KOPT-K1 (cell line): ENCODE measurements around the gene STK11IP.

Source experiments
- H3K27ac ChIP-seq: fragments of 200-600 bp; sonication (generic); 2 replicates; pipeline ENCODE4 v1.5.1; 2016; ENCODE audit warnings: antibody characterized with exemption, mild to moderate bottlenecking, low read depth, low read length; ENCODE audit not compliant: poor library complexity, severe bottlenecking
- H3K36me3 ChIP-seq: fragments of 200-600 bp; sonication (generic); 2 replicates; pipeline ENCODE4 v1.5.1; 2017; ENCODE audit warnings: antibody characterized with exemption, mild to moderate bottlenecking, low read length, moderate library complexity; ENCODE audit not compliant: insufficient read depth
- H3K9me3 ChIP-seq: fragments of 200-600 bp; sonication (generic); 2 replicates; pipeline ENCODE4 v1.5.1; 2017; ENCODE audit warnings: antibody characterized with exemption, low read length, mild to moderate bottlenecking; ENCODE audit not compliant: insufficient read depth, poor library complexity, severe bottlenecking

Gene STK11IP

GRCh38 chr2:219597552-219598307 is at the start of gene STK11IP:
Gene STK11IP (plus strand): TSS chr2:219597857. CDS start chr2:219598120, 263 bp downstream.
- peak within 1 kb of the TSS; percentile 82 for H3K27ac ChIP-seq
- no peaks in the 10 kb centered on the region for H3K9me3 ChIP-seq
- H3K36me3 ChIP-seq: peaks cover 16% of the 10 kb centered on the region; the same call in 1 of the 2 replicates

DNA sequence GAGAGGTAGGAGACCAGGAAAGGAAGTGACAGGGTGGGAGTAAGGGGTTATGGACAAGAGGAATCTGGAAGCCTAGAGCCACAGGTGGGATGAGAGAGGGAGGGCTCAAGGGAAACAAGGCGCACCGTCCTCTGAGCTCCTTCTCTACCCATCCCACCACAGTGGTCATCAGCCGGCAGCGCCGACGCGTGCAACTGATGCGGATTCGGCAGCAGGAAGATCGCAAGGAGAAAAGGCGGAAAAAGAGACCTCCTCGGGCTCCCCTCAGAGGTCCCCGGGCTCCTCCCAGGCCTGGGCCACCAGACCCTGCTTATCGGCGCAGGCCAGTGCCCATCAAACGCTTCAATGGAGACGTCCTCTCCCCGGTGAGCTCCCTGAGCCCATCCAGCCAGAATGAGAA is 48.7 kb upstream of the STK11IP start:
- Histone ChIP-seq H3K36me3 (no peaks in the 10 kb centered on the region), H3K9me3 (no peaks in the 10 kb centered on the region), H3K27ac (no peak overlapping the region)

DNA sequence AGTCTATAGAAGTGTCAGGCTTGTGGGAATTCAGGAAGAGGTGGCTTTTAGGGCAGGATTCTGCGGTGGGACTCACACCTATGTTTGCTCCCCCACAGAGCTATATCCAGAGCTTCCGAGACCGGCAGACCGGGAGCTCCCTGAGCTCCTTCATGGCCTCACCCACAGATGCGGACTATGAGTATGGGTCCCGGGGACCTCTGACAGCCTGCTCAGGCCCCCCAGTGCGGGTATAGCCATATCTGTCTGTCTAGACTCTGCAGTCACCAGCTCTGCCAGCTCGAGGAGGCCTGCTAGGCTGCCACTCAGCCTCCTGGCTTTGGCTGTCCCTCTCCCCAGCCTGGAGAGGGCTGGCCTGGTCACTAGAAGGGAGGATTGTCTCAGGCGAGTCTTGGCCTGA is 48.0 kb upstream of the STK11IP start:
- Histone ChIP-seq H3K36me3 (no peaks in the 10 kb centered on the region), H3K27ac (no peak overlapping the region), H3K9me3 (no peaks in the 10 kb centered on the region)

- H3K36me3 ChIP-seq: no peaks in the 10 kb centered on the region
- H3K27ac ChIP-seq: no peak overlapping the region
- no peaks in the 10 kb centered on the region for H3K9me3 ChIP-seq
Observed at GRCh38 chr2:219551441-219552381, 45.9 kb upstream of the STK11IP start.

DNA sequence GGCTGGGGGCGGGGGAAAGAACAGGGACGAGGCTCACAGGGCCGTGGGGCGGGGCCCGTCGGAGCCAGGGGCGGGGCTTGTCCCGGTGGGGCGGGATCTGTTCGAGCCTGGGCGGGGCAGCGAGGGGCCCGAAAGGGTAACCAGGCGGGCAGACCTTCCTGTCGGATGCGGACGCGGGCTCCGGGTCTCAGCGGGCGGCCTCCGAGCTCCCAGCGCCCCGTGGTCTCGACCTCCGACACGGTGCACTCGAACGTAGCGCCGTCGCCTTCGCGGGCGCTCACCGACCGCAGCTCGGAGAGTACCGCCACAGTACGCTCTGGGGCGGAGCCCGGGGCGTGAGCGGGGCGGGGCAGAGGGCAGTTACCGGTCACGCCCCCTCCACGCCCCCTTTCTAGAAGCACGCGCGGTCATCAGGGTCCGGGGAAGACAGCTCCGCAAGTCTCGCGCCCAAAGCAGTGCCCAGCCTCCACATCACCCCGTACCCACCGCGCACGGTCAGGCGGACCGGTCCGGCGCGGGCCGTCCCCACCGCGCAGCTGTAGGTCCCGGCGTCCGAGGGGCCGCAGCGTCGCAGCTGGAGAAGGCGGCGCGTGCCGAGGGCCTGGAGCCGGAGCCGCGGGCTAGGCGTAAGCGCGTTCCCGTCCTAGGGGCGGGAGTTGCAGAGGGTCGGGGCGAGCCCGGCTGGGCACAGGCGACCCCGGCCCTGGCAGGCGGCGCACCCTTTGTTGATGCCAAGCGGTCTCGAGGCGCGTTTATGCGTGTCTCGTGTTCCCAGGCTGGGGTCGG is 45.1 kb upstream of the STK11IP start:
- Histone ChIP-seq H3K27ac (no peak overlapping the region), H3K9me3 (no peaks in the 10 kb centered on the region), H3K36me3 (no peaks in the 10 kb centered on the region)

GRCh38 chr2:219553168-219553417 is 44.6 kb upstream of the STK11IP start:
- H3K9me3 ChIP-seq: no peaks in the 10 kb centered on the region
- H3K27ac ChIP-seq: no peak overlapping the region
- no peaks in the 10 kb centered on the region for H3K36me3 ChIP-seq

DNA sequence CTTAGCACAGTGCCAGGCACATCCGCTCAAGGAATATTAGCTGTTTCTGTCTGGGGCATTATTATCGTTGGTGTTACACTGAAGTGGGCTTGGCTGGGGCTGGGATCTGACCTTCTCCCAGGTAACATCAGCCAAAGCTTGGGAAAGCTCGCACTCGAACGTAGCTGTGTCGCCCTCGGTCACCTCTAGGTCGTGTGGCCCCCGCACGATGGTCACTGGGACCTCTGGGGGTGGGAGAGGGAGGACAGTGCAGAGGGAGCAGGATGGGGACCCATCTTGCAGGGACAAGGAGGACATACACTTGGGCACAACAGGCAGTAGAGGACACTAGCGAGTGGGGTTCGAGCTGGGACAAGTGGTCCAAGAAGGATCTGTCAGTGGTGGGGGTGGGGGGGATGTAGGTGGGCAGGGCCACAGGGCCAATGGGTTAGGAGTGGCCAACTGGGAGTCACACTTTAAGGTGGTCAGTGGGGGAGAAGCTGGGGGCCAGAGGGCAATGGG is 44.1 kb upstream of the STK11IP start:
- Histone ChIP-seq H3K36me3 (no peaks in the 10 kb centered on the region), H3K27ac (no peak overlapping the region), H3K9me3 (no peaks in the 10 kb centered on the region)

DNA sequence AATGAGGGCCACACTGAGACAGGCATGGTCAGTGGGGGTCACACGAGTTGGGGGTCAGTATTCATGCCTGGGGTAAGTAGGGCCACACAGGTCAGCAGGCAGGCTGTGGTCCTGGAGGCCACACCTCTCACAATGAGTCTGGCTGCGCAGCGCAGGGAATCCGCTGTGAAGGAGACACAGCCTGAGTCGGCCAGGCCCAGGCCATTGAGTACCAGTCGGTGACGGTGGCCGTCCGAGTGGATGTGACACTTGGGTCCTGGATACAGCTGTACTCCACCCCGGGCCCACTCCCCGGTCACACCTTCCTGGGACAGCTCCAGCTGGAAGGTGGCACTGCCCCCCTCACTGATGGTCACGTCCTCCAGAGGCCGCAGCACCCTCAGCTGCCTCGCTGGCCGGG is 43.3 kb upstream of the STK11IP start:
- Histone ChIP-seq H3K36me3 (no peaks in the 10 kb centered on the region), H3K27ac (no peak overlapping the region)

GRCh38 chr2:219555956-219556355 is 41.7 kb upstream of the STK11IP start:
- H3K36me3 ChIP-seq: no peaks in the 10 kb centered on the region
- H3K27ac ChIP-seq: no peak overlapping the region
- no peaks in the 10 kb centered on the region for H3K9me3 ChIP-seq

More for the DNA sequence above, 43.3 kb upstream of the STK11IP start:
- no peaks in the 10 kb centered on the region for H3K9me3 ChIP-seq

- H3K36me3 ChIP-seq: no peaks in the 10 kb centered on the region
- no peak overlapping the region for H3K27ac ChIP-seq
- no peaks in the 10 kb centered on the region for H3K9me3 ChIP-seq
Observed at GRCh38 chr2:219556413-219556812, 41.2 kb upstream of the STK11IP start.

GRCh38 chr2:219557320-219557719 is 40.3 kb upstream of the STK11IP start:
- Histone ChIP-seq H3K9me3 (no peaks in the 10 kb centered on the region), H3K27ac (no peak overlapping the region), H3K36me3 (no peaks in the 10 kb centered on the region)

GRCh38 chr2:219557791-219558785 is 39.6 kb upstream of the STK11IP start:
- no peaks in the 10 kb centered on the region for H3K36me3 ChIP-seq
- no peak overlapping the region for H3K27ac ChIP-seq
- H3K9me3 ChIP-seq: no peaks in the 10 kb centered on the region

- Histone ChIP-seq H3K27ac (no peak overlapping the region), H3K9me3 (no peaks in the 10 kb centered on the region), H3K36me3 (no peaks in the 10 kb centered on the region)
Observed at GRCh38 chr2:219559156-219559915, 38.3 kb upstream of the STK11IP start.
